ENCODE results near the gene STARD9. TPM values are rescaled to one million over a fixed set of nuclear protein-coding genes. Genes with fewer than 3 reads are reported as not detected.

Gene STARD9
- total RNA-seq (2021): 1.7 and 2.4 TPM in 2 replicates
- percentile 42 among the genes with signal in this experiment for Bru-seq, nascent RNA
- percentile 40 among the genes with signal in this experiment for BruChase-seq, experiment 1, labeled RNA remaining after a 2-hour chase
- percentile 38 among the genes with signal in this experiment for BruChase-seq, experiment 2, labeled RNA remaining after a 6-hour chase
- long read RNA-seq, partial matches to known transcripts: 1 of 1 reads
- long read RNA-seq, other reads (novel, unspliced or antisense): 0 of 1 reads

- ChIA-PET POLR2A (ENCODE audit: unreplicated experiment) (interaction anchor here (0.5 to 0.9 kb wide), 7 partner anchors 23 to 742 kb away, joined by 3 to 9 read pairs (median 4); no protein-coding TSS in a partner anchor), CTCF (interaction anchor here (0.6 to 1.2 kb wide), 3 partner anchors 13 to 89 kb away, joined by 3 to 4 read pairs (median 3); no protein-coding TSS in a partner anchor)
- intact Hi-C loops (cut with micrococcal nuclease; ENCODE audit: unreplicated experiment): no loop called here
- Histone ChIP-seq H3F3A (ENCODE audit: insufficient read depth, low read depth) (no peaks in the 10 kb centered on the region), H3K27ac (no peak within 1 kb of the TSS), H2AFZ (peak within 1 kb of the TSS; percentile 84), H4K20me1 (ENCODE audit: insufficient read depth) (no peaks in the 10 kb centered on the region), H3K4me3 (peak within 1 kb of the TSS; percentile 58), H3K79me2 (ENCODE audit: low read depth) (no peaks in the 10 kb centered on the region), H3K36me3 (ENCODE audit: low read depth) (no peaks in the 10 kb centered on the region), H3K4me1 (replicated peaks; ENCODE audit: insufficient read depth) (no peaks in the 10 kb centered on the region; the same call in 1 of the 2 replicates), H3K9me2 (ENCODE audit: insufficient read depth) (no peaks in the 10 kb centered on the region), H3K9me3 (ENCODE audit: insufficient read depth, low read depth) (no peaks in the 10 kb centered on the region), H3K27me3 (ENCODE audit: insufficient read depth, low read depth) (peaks cover 10% of the 10 kb centered on the region), H3K4me2 (peak within 1 kb of the TSS; percentile 94)
- no TSS peak for BruUV-seq (replicated peaks)
- no peak for TF ChIP-seq EZH2 (IDR thresholded peaks at IDR 0.05; ENCODE audit: low read depth)
- TF ChIP-seq, protein P1, sequence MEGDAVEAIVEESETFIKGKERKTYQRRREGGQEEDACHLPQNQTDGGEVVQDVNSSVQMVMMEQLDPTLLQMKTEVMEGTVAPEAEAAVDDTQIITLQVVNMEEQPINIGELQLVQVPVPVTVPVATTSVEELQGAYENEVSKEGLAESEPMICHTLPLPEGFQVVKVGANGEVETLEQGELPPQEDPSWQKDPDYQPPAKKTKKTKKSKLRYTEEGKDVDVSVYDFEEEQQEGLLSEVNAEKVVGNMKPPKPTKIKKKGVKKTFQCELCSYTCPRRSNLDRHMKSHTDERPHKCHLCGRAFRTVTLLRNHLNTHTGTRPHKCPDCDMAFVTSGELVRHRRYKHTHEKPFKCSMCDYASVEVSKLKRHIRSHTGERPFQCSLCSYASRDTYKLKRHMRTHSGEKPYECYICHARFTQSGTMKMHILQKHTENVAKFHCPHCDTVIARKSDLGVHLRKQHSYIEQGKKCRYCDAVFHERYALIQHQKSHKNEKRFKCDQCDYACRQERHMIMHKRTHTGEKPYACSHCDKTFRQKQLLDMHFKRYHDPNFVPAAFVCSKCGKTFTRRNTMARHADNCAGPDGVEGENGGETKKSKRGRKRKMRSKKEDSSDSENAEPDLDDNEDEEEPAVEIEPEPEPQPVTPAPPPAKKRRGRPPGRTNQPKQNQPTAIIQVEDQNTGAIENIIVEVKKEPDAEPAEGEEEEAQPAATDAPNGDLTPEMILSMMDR (conservative IDR thresholded peaks at IDR 0.05): no peak
- peak; percentile 85 to 98 for DNase-seq
Observed at GRCh38 chr15:42575188-42576039, at the start of gene STARD9. TSS of gene STARD9 (plus strand) at chr15:42575606. CDS start at chr15:42575716, 110 bp downstream.

- Histone ChIP-seq H4K20me1 (ENCODE audit: insufficient read depth) (no peaks in the 10 kb centered on the region), H3K27ac (no peak overlapping the region), H3K4me3 (no peak overlapping the region), H3K9me3 (ENCODE audit: insufficient read depth, low read depth) (no peaks in the 10 kb centered on the region), H3K9me2 (ENCODE audit: insufficient read depth) (no peaks in the 10 kb centered on the region), H3F3A (ENCODE audit: insufficient read depth, low read depth) (no peaks in the 10 kb centered on the region), H3K4me2 (no peak overlapping the region), H3K27me3 (ENCODE audit: insufficient read depth, low read depth) (no peaks in the 10 kb centered on the region), H3K79me2 (ENCODE audit: low read depth) (no peaks in the 10 kb centered on the region), H3K36me3 (ENCODE audit: low read depth) (no peaks in the 10 kb centered on the region), H3K4me1 (replicated peaks; ENCODE audit: insufficient read depth) (no peaks in the 10 kb centered on the region), H2AFZ (no peak overlapping the region)
- no TSS peak for BruUV-seq (replicated peaks)
- CTCF ChIA-PET: no interaction called here
- POLR2A ChIA-PET (ENCODE audit: unreplicated experiment): no interaction called here
- DNase-seq: no peak
- TF ChIP-seq, protein P1 (conservative IDR thresholded peaks at IDR 0.05): no peak
- TF ChIP-seq EZH2 (IDR thresholded peaks at IDR 0.05; ENCODE audit: low read depth): no peak
- intact Hi-C loops (cut with micrococcal nuclease; ENCODE audit: unreplicated experiment): no loop called here
Observed at GRCh38 chr15:42528970-42529369, 46.4 kb upstream of the STARD9 start.

GRCh38 chr15:42533246-42533645 is 42.2 kb upstream of the STARD9 start:
- Histone ChIP-seq H3F3A (ENCODE audit: insufficient read depth, low read depth) (no peaks in the 10 kb centered on the region), H3K79me2 (ENCODE audit: low read depth) (no peaks in the 10 kb centered on the region), H3K27ac (no peak overlapping the region), H3K4me2 (no peak overlapping the region), H3K9me2 (ENCODE audit: insufficient read depth) (no peaks in the 10 kb centered on the region), H3K4me1 (replicated peaks; ENCODE audit: insufficient read depth) (no peaks in the 10 kb centered on the region), H3K9me3 (ENCODE audit: insufficient read depth, low read depth) (no peaks in the 10 kb centered on the region), H3K27me3 (ENCODE audit: insufficient read depth, low read depth) (no peaks in the 10 kb centered on the region), H4K20me1 (ENCODE audit: insufficient read depth) (no peaks in the 10 kb centered on the region), H3K36me3 (ENCODE audit: low read depth) (no peaks in the 10 kb centered on the region), H2AFZ (no peak overlapping the region), H3K4me3 (no peak overlapping the region)
- BruUV-seq (replicated peaks): no TSS peak
- ChIA-PET CTCF (no interaction called here), POLR2A (ENCODE audit: unreplicated experiment) (interaction anchor here (0.5 kb wide), 1 partner anchor 579 kb away, joined by 3 read pairs; no protein-coding TSS in a partner anchor)
- intact Hi-C loops (cut with micrococcal nuclease; ENCODE audit: unreplicated experiment): no loop called here
- TF ChIP-seq, protein P1 (conservative IDR thresholded peaks at IDR 0.05): no peak
- TF ChIP-seq EZH2 (IDR thresholded peaks at IDR 0.05; ENCODE audit: low read depth): no peak
- DNase-seq: no peak

All from PC-9 (cell line).